Measurements from ENCODE around the gene PRKG2. TPM values are rescaled to one million over a fixed set of nuclear protein-coding genes. Genes with fewer than 3 reads are reported as not detected.

The PRKG2 gene, protein sequence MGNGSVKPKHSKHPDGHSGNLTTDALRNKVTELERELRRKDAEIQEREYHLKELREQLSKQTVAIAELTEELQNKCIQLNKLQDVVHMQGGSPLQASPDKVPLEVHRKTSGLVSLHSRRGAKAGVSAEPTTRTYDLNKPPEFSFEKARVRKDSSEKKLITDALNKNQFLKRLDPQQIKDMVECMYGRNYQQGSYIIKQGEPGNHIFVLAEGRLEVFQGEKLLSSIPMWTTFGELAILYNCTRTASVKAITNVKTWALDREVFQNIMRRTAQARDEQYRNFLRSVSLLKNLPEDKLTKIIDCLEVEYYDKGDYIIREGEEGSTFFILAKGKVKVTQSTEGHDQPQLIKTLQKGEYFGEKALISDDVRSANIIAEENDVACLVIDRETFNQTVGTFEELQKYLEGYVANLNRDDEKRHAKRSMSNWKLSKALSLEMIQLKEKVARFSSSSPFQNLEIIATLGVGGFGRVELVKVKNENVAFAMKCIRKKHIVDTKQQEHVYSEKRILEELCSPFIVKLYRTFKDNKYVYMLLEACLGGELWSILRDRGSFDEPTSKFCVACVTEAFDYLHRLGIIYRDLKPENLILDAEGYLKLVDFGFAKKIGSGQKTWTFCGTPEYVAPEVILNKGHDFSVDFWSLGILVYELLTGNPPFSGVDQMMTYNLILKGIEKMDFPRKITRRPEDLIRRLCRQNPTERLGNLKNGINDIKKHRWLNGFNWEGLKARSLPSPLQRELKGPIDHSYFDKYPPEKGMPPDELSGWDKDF
- under 1 TPM; 0.45 to 0.59 TPM for polyA plus RNA-seq

DNA sequence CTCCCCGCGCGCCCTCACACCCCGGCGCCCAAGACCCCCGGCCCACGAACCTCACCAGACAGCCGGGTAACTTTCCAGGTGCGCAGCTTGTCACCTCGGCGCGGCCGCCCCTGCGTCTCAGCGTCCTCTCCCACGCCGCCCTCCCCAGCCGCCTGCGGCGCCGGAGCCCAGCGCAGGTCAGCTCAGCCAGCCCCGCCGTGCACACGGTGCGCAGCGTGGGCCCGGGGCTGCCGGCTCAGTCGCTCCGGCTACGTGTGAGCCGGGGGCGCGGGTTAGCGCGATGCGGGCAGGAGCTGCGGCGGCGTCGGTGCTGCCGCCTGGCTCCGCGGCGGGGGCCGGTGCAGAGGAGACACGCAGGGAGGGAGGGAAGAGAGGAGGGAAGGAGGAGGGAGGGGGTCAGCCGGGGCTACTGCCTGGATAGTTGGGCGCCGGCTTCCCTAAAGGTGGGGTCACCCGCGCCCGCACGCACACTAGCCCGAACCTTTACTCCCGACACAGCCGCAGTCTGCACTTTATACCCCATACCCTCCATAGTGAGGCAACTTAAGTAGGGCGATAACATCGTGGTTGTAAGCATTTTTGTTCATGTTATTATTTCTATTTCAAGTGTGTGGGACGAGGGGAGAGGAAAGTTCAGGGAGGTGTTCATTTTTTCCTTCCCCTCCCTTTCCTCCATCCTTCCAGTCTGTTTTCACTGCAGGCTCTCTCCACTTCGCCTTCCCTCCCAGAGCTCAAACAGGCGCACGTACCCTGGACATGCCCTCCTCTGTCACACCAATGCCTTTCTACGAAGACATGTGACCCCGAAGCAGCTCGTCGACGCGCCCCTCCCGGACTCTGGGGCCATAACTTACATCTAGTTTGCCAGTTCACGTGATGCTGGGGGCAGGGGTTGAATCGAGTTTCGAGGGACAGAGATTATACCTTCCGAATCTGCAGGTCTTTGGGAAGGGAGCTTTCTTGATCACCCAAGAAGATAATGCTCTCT, at the start of gene PRKG2:
Gene PRKG2, minus strand, starts transcription at position 342 of the 988 bp plus-strand sequence. CDS start 10,175 bp downstream, outside the sequence.
- Histone ChIP-seq H3K4me1 (ENCODE audit: control insufficient read depth in 2 of 2, insufficient read depth in 2 of 2, low read length in 1 of 2) (peaks cover 4 to 7% of the 10 kb centered on the region in 2 donors), H3K9me3 (ENCODE audit: control insufficient read depth in 2 of 2, insufficient read depth in 1 of 2, low read depth in 1 of 2, low read length in 1 of 2) (no peaks in the 10 kb centered on the region), H3K27ac (ENCODE audit: low read depth in 2 of 2, low read length in 1 of 2) (peak within 1 kb of the TSS in 1 of 2 donors; percentile 38), H3K27me3 (ENCODE audit: control insufficient read depth in 1 of 2, insufficient read depth in 2 of 2, low read length in 2 of 2) (no peaks in the 10 kb centered on the region), H3K4me3 (ENCODE audit: low read depth in 1 of 2, low read length in 2 of 2) (peak within 1 kb of the TSS; percentile 42 to 44), H3K36me3 (ENCODE audit: control insufficient read depth in 2 of 2, insufficient read depth in 2 of 2, low read length in 1 of 2) (no peaks in the 10 kb centered on the region)
- 3% methylated on average over 61 to 75 of the region's 75 CpGs for WGBS, 2 donors

DNA sequence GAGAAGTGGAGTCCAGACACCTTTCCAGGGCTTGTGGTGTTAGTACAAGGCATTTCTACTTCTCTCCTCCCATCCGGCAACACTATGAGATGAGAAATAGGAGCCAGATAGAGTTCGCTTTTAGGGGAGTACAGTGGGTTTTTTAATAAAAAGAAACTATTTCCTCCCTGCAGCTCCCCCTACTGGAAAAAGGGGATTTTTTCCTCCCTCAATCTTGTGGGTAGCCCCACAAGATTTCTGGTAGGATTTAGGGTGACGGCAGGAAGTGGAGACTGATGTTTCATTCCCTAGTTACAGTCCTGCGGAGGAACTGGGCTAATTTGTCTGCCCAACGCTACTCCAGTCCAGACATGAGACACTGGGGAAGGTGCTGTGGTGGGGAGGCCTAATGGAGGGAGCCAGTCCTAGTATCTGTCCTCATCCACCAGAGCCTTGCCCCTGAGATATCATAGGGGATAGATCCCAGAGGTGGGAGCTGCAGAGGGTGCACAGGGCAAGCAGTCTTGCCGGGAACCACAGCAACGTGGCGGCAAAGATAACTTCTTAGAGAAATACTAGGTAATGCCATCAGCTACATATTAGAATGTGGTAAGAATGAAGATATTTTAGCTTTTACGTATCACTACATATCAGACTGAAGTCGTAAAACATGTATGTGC, 45.5 kb upstream of the PRKG2 start:
- no peaks in the 10 kb centered on the region for H3K36me3 ChIP-seq (ENCODE audit: control insufficient read depth in 2 of 2, insufficient read depth in 2 of 2, low read length in 1 of 2)
- no peak overlapping the region for H3K4me3 ChIP-seq (ENCODE audit: low read depth in 1 of 2, low read length in 2 of 2)
- H3K27ac ChIP-seq (ENCODE audit: low read depth in 2 of 2, low read length in 1 of 2) = no peak overlapping the region
- H3K4me1 ChIP-seq (ENCODE audit: control insufficient read depth in 2 of 2, insufficient read depth in 2 of 2, low read length in 1 of 2) = no peaks in the 10 kb centered on the region
- WGBS, 2 donors = 81 to 82% methylated on average over 10 of the region's 10 CpGs
- H3K9me3 ChIP-seq (ENCODE audit: control insufficient read depth in 2 of 2, insufficient read depth in 1 of 2, low read depth in 1 of 2, low read length in 1 of 2) = no peaks in the 10 kb centered on the region
- H3K27me3 ChIP-seq (ENCODE audit: control insufficient read depth in 1 of 2, insufficient read depth in 2 of 2, low read length in 2 of 2) = no peaks in the 10 kb centered on the region

DNA sequence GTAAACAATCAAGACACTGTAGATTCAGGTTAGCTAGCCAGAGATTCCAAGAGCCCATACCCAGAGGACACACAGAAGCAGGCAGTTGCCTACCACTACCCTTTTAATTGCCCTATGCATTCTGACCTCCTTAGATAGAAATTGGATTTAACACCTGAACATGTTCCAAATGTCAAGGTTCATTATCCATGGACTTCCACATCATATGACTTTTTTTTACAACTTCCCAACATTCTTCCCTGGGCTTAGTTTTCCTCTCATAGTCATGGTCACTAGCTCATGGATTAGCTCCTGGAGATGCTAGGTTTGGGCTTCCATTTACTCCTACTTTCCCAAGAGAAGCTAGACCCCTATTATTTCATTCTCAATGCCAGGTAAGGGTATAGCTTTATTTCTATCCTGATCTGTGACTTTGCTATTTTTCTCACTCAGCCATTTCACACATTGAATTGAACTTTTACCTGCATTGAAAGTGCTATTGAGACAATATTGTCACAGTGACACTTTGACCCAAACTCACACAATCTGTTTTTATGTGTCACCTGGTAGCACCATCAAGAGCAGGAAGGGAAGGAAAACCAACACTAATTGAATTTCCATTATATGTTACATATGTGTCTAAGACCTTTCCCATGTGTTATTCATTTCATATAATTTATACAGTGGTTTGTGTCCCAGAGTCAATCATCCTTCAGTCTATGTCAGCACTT, 44.0 kb upstream of the PRKG2 start:
- Histone ChIP-seq H3K9me3 (ENCODE audit: control insufficient read depth in 2 of 2, insufficient read depth in 1 of 2, low read depth in 1 of 2, low read length in 1 of 2) (no peaks in the 10 kb centered on the region), H3K36me3 (ENCODE audit: control insufficient read depth in 2 of 2, insufficient read depth in 2 of 2, low read length in 1 of 2) (no peaks in the 10 kb centered on the region), H3K4me3 (ENCODE audit: low read depth in 1 of 2, low read length in 2 of 2) (no peak overlapping the region), H3K27me3 (ENCODE audit: control insufficient read depth in 1 of 2, insufficient read depth in 2 of 2, low read length in 2 of 2) (no peaks in the 10 kb centered on the region), H3K27ac (ENCODE audit: low read depth in 2 of 2, low read length in 1 of 2) (no peak overlapping the region), H3K4me1 (ENCODE audit: control insufficient read depth in 2 of 2, insufficient read depth in 2 of 2, low read length in 1 of 2) (no peaks in the 10 kb centered on the region)

DNA sequence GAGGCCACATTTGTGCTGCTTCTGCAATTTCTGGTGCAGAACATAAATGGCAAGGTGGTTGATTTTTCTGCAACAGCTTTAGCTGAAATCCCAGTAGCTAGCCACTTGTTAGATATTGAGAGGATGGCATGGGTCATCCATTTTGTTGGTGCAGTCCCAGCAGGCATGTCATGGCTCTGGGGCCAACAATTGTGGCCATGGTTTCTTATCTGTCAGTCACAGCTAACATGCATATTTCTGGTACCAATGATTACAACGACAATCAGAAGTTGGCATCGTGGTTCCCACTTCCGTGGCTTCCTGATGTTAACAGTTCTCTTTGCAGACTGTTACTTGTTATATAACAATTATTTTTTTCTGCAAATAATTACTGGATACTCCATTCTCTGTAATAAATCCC, 42.8 kb upstream of the PRKG2 start:
- no peaks in the 10 kb centered on the region for H3K27me3 ChIP-seq (ENCODE audit: control insufficient read depth in 1 of 2, insufficient read depth in 2 of 2, low read length in 2 of 2)
- WGBS, 2 donors = 75 to 83% methylated on average over 3 of the region's 3 CpGs
- H3K4me1 ChIP-seq (ENCODE audit: control insufficient read depth in 2 of 2, insufficient read depth in 2 of 2, low read length in 1 of 2) = no peaks in the 10 kb centered on the region
- no peak overlapping the region for H3K4me3 ChIP-seq (ENCODE audit: low read depth in 1 of 2, low read length in 2 of 2)
- no peak overlapping the region for H3K27ac ChIP-seq (ENCODE audit: low read depth in 2 of 2, low read length in 1 of 2)
- peaks cover 0 to 2% of the 10 kb centered on the region in 2 donors for H3K9me3 ChIP-seq (ENCODE audit: control insufficient read depth in 2 of 2, insufficient read depth in 1 of 2, low read depth in 1 of 2, low read length in 1 of 2)
- no peaks in the 10 kb centered on the region for H3K36me3 ChIP-seq (ENCODE audit: control insufficient read depth in 2 of 2, insufficient read depth in 2 of 2, low read length in 1 of 2)

DNA sequence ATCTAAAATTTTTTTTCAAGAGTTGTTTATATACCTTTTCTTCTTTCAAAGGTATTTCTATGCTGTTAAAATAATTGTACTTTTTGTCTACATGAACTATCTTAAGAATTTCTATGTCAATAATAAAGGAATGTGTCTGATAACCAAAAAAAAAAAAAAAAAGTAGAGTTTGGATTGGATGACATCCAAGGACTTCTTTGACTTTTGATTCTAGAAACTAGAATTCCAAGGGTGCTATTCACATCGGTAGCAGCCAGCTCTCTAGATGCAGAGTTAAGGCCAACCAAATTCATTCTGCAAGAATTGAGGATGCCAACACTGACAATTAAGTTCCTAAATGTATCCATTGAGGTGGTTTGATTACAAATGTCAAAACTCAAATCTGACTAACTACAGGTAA, 42.0 kb upstream of the PRKG2 start:
- Histone ChIP-seq H3K36me3 (ENCODE audit: control insufficient read depth in 2 of 2, insufficient read depth in 2 of 2, low read length in 1 of 2) (no peaks in the 10 kb centered on the region), H3K27me3 (ENCODE audit: control insufficient read depth in 1 of 2, insufficient read depth in 2 of 2, low read length in 2 of 2) (no peaks in the 10 kb centered on the region), H3K4me3 (ENCODE audit: low read depth in 1 of 2, low read length in 2 of 2) (no peak overlapping the region), H3K27ac (ENCODE audit: low read depth in 2 of 2, low read length in 1 of 2) (no peak overlapping the region), H3K9me3 (ENCODE audit: control insufficient read depth in 2 of 2, insufficient read depth in 1 of 2, low read depth in 1 of 2, low read length in 1 of 2) (peaks cover 0 to 2% of the 10 kb centered on the region in 2 donors), H3K4me1 (ENCODE audit: control insufficient read depth in 2 of 2, insufficient read depth in 2 of 2, low read length in 1 of 2) (no peaks in the 10 kb centered on the region)
- WGBS, 2 donors = 16 to 27% methylated on average over 1 of the region's 1 CpG

DNA sequence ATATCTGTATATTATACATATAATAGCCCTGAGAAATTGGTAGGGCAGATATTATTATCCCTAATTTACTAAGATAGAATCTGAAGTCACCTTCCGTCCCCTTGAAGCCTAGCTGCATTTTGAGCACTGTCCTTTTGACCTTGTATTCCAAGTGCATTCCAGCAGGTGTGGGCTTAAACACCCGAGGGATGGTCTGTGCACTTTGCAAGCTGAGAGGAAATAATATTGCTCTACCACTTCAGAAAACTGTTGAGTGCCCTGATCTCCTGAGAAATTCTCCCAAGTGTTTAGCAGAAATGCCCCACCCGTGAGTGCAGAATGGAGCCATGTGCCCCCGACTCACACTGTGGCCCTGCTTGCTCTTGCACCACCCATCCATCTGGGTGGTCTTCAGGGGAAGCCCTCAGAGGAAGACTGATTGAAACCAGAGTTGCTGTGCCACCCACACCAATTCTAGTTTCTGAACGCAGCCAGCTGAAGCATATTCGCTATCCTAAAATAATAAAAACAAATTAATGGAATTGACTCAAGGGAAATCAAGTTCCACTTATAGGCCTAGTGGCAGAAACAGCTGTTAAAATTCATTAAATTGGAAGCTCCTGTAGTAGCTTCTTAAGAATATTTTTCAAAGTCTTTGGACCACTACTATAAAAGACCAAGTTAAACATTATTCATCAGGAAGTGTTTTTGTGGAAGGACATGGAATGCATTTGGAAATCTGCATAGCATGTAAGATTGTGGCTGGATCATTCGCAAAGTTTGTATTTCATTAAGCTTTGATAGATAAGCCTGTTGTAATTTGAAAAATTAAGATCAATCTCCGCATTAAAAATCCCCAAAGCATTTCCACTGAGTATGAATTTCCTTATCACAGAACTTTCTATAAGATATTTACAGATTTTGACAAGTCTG, 41.3 kb upstream of the PRKG2 start:
- H3K27ac ChIP-seq (ENCODE audit: low read depth in 2 of 2, low read length in 1 of 2) = no peak overlapping the region
- WGBS, 2 donors = 70 to 73% methylated on average over 8 of the region's 8 CpGs
- H3K9me3 ChIP-seq (ENCODE audit: control insufficient read depth in 2 of 2, insufficient read depth in 1 of 2, low read depth in 1 of 2, low read length in 1 of 2) = peaks cover 0 to 2% of the 10 kb centered on the region in 2 donors
- no peaks in the 10 kb centered on the region for H3K27me3 ChIP-seq (ENCODE audit: control insufficient read depth in 1 of 2, insufficient read depth in 2 of 2, low read length in 2 of 2)
- no peaks in the 10 kb centered on the region for H3K36me3 ChIP-seq (ENCODE audit: control insufficient read depth in 2 of 2, insufficient read depth in 2 of 2, low read length in 1 of 2)
- no peaks in the 10 kb centered on the region for H3K4me1 ChIP-seq (ENCODE audit: control insufficient read depth in 2 of 2, insufficient read depth in 2 of 2, low read length in 1 of 2)
- H3K4me3 ChIP-seq (ENCODE audit: low read depth in 1 of 2, low read length in 2 of 2) = no peak overlapping the region

DNA sequence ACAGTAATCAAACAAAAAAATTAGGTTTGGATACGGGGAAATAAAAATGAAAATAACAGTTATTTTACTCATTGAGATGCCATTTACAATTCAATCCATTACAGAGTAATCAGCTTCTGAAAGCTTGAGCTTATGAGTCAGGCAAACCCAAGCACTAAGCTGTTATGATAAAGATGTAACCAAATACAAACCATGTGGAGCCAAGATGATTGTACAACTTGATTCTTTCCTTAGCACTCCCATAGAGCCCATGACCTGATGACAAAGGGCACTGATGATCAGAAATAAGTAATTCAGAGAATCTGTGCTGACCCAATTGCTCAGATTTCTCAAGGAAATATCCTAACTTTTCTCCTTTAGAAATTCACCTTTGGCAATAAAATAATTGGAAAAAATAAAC, 40.5 kb upstream of the PRKG2 start:
- H3K27ac ChIP-seq (ENCODE audit: low read depth in 2 of 2, low read length in 1 of 2) = no peak overlapping the region
- H3K4me1 ChIP-seq (ENCODE audit: control insufficient read depth in 2 of 2, insufficient read depth in 2 of 2, low read length in 1 of 2) = no peaks in the 10 kb centered on the region
- H3K4me3 ChIP-seq (ENCODE audit: low read depth in 1 of 2, low read length in 2 of 2) = no peak overlapping the region
- peaks cover 0 to 2% of the 10 kb centered on the region in 2 donors for H3K9me3 ChIP-seq (ENCODE audit: control insufficient read depth in 2 of 2, insufficient read depth in 1 of 2, low read depth in 1 of 2, low read length in 1 of 2)
- 72 to 91% methylated on average over 1 of the region's 1 CpG for WGBS, 2 donors
- H3K36me3 ChIP-seq (ENCODE audit: control insufficient read depth in 2 of 2, insufficient read depth in 2 of 2, low read length in 1 of 2) = no peaks in the 10 kb centered on the region
- no peaks in the 10 kb centered on the region for H3K27me3 ChIP-seq (ENCODE audit: control insufficient read depth in 1 of 2, insufficient read depth in 2 of 2, low read length in 2 of 2)

DNA sequence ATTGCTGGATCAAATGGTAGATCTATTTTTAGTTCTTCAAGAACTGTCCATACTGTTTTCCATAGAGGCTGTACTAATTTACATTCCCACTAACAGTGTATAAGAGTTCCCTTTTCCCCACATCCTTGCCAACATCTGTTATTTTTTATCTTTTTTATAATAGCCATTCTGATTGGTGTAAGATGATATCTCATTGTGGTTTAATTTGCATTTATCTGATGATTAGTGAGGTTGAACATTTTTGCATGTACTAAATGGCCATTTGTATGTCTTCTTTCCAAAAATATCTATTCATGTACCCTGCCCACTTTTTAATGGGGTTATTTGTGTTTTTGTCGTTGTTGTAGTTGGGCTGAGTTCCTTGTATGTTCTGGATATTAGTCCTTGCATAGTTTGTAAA, 35.4 kb upstream of the PRKG2 start:
- Histone ChIP-seq H3K27me3 (ENCODE audit: control insufficient read depth in 1 of 2, insufficient read depth in 2 of 2, low read length in 2 of 2) (no peaks in the 10 kb centered on the region), H3K9me3 (ENCODE audit: control insufficient read depth in 2 of 2, insufficient read depth in 1 of 2, low read depth in 1 of 2, low read length in 1 of 2) (peaks cover 0 to 2% of the 10 kb centered on the region in 2 donors), H3K4me3 (ENCODE audit: low read depth in 1 of 2, low read length in 2 of 2) (no peak overlapping the region), H3K36me3 (ENCODE audit: control insufficient read depth in 2 of 2, insufficient read depth in 2 of 2, low read length in 1 of 2) (no peaks in the 10 kb centered on the region), H3K27ac (ENCODE audit: low read depth in 2 of 2, low read length in 1 of 2) (no peak overlapping the region), H3K4me1 (ENCODE audit: control insufficient read depth in 2 of 2, insufficient read depth in 2 of 2, low read length in 1 of 2) (no peaks in the 10 kb centered on the region)
- whole genome bisulfite sequencing, 2 donors = 69 to 90% methylated on average over 1 of the region's 1 CpG
